GM23248 (cell line): ENCODE data around the gene WDPCP.

Experiments used
- EZH2 ChIP-seq: fragments of 200-600 bp; sonication (generic); IDR thresholded peaks from 2 replicates; pipeline ENCODE4 v1.6.1; 2018; ENCODE audit warnings: antibody characterized with exemption, mild to moderate bottlenecking; ENCODE audit not compliant: insufficient read depth, poor library complexity, severe bottlenecking
- EZH2phosphoT487 ChIP-seq: fragments of 200-600 bp; sonication (generic); IDR thresholded peaks from 2 replicates; pipeline ENCODE4 v1.6.1; 2018; ENCODE audit warnings: antibody characterized with exemption, moderate library complexity, mild to moderate bottlenecking, low read depth; ENCODE audit not compliant: insufficient read depth

- TF ChIP-seq EZH2 (no peak), EZH2phosphoT487 (no peak)
Measured at GRCh38 chr2:63301481-63301880, 286.8 kb downstream of the WDPCP start.
